Measurements from ENCODE around the gene ACACA.

DNA sequence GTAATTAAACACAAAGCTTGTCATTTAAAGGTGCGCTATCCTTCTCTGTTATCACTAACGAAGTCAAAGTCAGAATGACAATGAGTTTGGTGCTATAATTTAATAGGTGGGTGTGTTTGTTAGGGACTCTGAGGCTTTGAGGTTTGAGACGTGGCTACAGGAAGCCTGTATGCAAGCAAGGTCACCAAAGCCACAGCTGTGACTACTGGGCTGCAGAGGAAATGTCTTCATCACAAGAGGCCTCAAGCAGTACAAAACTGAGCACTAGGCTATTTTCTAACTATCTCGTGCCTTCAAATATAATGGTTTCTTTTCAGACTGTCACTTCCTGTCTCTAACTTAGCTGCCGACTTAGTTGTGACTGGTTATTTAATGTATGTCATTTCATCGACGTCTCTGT is 316.7 kb downstream of the ACACA start:
- TF ChIP-seq CTCF (IDR thresholded peaks at IDR 0.05), result no peak
- no peak for TF ChIP-seq POLR2A (IDR thresholded peaks at IDR 0.05)

All from suprapubic skin (tissue), 3 donors.